ENCODE results near the gene IL1B.

GRCh38 chr2:112833976-112834375 is 2.6 kb downstream of the IL1B start:
- TF ChIP-seq CTCF (IDR thresholded peaks at IDR 0.05) (no peak), EZH2 (IDR thresholded peaks at IDR 0.05; ENCODE audit: borderline replicate concordance, insufficient read depth, low read depth, low read length, poor library complexity, severe bottlenecking) (no peak)
